Prostate gland (tissue), 2 donors: ENCODE results near the gene KCNK4.

Source experiments
- POLR2A ChIP-seq: fragments of 450-650 bp; IDR thresholded peaks from one replicate; pipeline ENCODE4 v1.6.1; 2016; ENCODE audit warnings: antibody characterized with exemption, mild to moderate bottlenecking
- TF ChIP-seq, protein P1 (sequence below), 4 experiments: fragments of 200-600 bp in 2 of 4; fragments of 450-650 bp in 2 of 4; sonication (generic) in 2 of 4; IDR thresholded peaks; 1 replicate in 3 of 4; 2 replicates in 1 of 4; pipeline ENCODE4 v1.5.1; 2016 to 2019; ENCODE audit warnings: antibody characterized with exemption in 4 of 4, mild to moderate bottlenecking in 2 of 4, moderate library complexity in 2 of 4

DNA sequence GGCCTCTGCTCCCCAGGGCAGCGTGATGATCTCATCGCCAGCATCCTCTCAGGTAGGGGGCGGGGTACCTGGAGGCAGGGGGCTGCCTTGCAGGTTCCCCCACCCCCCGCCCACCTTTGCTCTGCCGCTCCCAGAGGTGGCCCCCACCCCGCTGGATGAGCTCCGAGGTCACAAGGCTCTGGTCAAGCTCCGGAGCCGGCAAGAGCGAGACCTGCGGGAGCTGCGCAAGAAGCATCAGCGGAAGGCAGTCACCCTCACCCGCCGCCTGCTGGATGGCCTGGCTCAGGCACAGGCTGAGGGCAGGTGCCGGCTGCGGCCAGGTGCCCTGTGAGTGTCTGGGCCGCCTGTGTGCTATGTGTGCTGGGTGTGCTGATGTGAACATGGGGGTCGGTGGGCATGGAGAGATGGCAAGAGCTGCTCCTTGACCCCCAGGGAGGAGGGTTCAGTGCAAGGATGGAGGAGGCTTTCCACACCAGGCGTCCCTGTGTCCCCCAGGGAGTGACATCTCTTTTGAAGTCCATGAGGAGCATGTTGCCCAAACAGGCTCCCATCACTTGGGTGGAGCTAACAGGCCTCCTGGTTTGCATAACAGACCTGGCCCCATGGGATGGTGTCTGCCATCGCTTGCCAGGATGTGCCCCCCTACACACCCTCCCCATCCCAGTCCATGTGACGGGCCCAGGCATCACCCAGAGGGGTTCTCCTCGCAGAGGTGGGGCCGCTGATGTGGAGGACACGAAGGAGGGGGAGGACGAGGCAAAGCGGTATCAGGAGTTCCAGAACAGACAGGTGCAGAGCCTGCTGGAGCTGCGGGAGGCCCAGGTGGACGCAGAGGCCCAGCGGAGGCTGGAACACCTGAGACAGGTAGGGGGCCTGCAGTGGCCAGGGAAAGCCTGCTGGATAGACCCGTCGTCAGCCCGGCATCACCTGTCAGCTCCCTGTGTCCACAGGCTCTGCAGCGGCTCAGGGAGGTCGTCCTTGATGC lies 25.6 kb upstream of the KCNK4 start:
- TF ChIP-seq, protein P1, sequence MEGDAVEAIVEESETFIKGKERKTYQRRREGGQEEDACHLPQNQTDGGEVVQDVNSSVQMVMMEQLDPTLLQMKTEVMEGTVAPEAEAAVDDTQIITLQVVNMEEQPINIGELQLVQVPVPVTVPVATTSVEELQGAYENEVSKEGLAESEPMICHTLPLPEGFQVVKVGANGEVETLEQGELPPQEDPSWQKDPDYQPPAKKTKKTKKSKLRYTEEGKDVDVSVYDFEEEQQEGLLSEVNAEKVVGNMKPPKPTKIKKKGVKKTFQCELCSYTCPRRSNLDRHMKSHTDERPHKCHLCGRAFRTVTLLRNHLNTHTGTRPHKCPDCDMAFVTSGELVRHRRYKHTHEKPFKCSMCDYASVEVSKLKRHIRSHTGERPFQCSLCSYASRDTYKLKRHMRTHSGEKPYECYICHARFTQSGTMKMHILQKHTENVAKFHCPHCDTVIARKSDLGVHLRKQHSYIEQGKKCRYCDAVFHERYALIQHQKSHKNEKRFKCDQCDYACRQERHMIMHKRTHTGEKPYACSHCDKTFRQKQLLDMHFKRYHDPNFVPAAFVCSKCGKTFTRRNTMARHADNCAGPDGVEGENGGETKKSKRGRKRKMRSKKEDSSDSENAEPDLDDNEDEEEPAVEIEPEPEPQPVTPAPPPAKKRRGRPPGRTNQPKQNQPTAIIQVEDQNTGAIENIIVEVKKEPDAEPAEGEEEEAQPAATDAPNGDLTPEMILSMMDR (IDR thresholded peaks at IDR 0.05) = no peak
- no peak for TF ChIP-seq POLR2A
